SK-N-SH (cell line): ENCODE measurements around the gene EPB41L4A. TPM values are rescaled to one million over a fixed set of nuclear protein-coding genes. Genes with fewer than 3 reads are reported as not detected.

Experiments
- CTCF ChIA-PET: fragments of 300-600, 350-600 bp; formaldehyde crosslinking; extraction: SDS; loops from one replicate; lab custom pipeline; 2021; lab: Yijun Ruan, JAX
- POLR2A ChIA-PET: fragments of 350-600 bp; sonication (Branson Sonifier 250); formaldehyde crosslinking; extraction: SDS; loops from one replicate; lab custom pipeline; 2020; ENCODE audit warnings: antibody characterized with exemption, inconsistent platforms; lab: Yijun Ruan, JAX
- DNase-seq: peaks from one replicate; pipeline ENCODE4 v3.0.0; 2012
- H2AFZ ChIP-seq: fragments of 200-600 bp; sonication (generic); 2 replicates; pipeline ENCODE4 v1.8.1; 2016; ENCODE audit warnings: antibody characterized with exemption, mild to moderate bottlenecking, low read depth
- H3F3A ChIP-seq: fragments of 200-600 bp; sonication (generic); replicated peaks from 2 replicates; pipeline ENCODE3; 2016; ENCODE audit warnings: antibody characterized with exemption, mild to moderate bottlenecking; ENCODE audit not compliant: insufficient read depth
- H3K27ac ChIP-seq, 2 experiments: fragments of 200-500 bp in 1 of 2; fragments of 200-600 bp in 1 of 2; sonication (Bioruptor generic) in 1 of 2; sonication (generic), shearing (Covaris generic) in 1 of 2; 2 replicates each; pipeline versions ENCODE4 v1.5.1 to v1.6.1; 2014 to 2016; ENCODE audit warnings: low read depth in 2 of 2, inconsistent platforms in 1 of 2, low read length in 1 of 2, mild to moderate bottlenecking in 1 of 2, mixed read lengths in 1 of 2
- H3K27me3 ChIP-seq: fragments of 200-600 bp; sonication (generic), shearing (Covaris generic); 2 replicates; pipeline ENCODE4 v1.6.1; 2016; ENCODE audit warnings: mixed run types; ENCODE audit not compliant: insufficient read depth
- H3K36me3 ChIP-seq, 2 experiments: fragments of 200-500 bp in 1 of 2; fragments of 200-600 bp in 1 of 2; sonication (Bioruptor generic) in 1 of 2; sonication (generic) in 1 of 2; replicated peaks in 1 of 2; 2 replicates each; pipeline versions ENCODE3 to v1.5.1; 2014 to 2016; ENCODE audit warnings: low read length in 1 of 2, mild to moderate bottlenecking in 1 of 2; ENCODE audit not compliant: insufficient read depth in 2 of 2, control insufficient read depth in 1 of 2
- H3K4me1 ChIP-seq, 2 experiments: fragments of 200-500 bp in 1 of 2; fragments of 200-600 bp in 1 of 2; sonication (Bioruptor generic) in 1 of 2; sonication (generic), shearing (Covaris generic) in 1 of 2; 2 replicates each; pipeline versions ENCODE4 v1.5.1 to v1.6.1; 2014 to 2016; ENCODE audit warnings: low read depth in 1 of 2, low read length in 1 of 2, mixed run types in 1 of 2; ENCODE audit not compliant: insufficient read depth in 2 of 2, control insufficient read depth in 1 of 2
- H3K4me2 ChIP-seq: fragments of 200-600 bp; sonication (generic), shearing (Covaris generic); 2 replicates; pipeline ENCODE4 v1.6.1; 2017; ENCODE audit warnings: mixed run types
- H3K4me3 ChIP-seq, 2 experiments: fragments of 200-500 bp in 1 of 2; fragments of 200-600 bp in 1 of 2; sonication (Bioruptor generic) in 1 of 2; sonication (generic), shearing (Covaris generic) in 1 of 2; 2 replicates each; pipeline versions ENCODE4 v1.5.1 to v1.8.1; 2014 to 2016; ENCODE audit warnings: low read depth in 2 of 2, inconsistent platforms in 1 of 2, low read length in 1 of 2, mild to moderate bottlenecking in 1 of 2, mixed read lengths in 1 of 2, moderate library complexity in 1 of 2
- H3K79me2 ChIP-seq: fragments of 200-600 bp; sonication (generic); 2 replicates; pipeline ENCODE4 v1.8.1; 2017; ENCODE audit warnings: mild to moderate bottlenecking; ENCODE audit not compliant: insufficient read depth
- H3K9ac ChIP-seq: fragments of 200-600 bp; sonication (generic); 2 replicates; pipeline ENCODE4 v1.6.1; 2017; ENCODE audit warnings: mixed run types
- H3K9me2 ChIP-seq: fragments of 200-600 bp; sonication (generic); 2 replicates; pipeline ENCODE4 v1.6.1; 2017; ENCODE audit warnings: mixed run types
- H3K9me3 ChIP-seq: fragments of 200-600 bp; sonication (generic); 2 replicates; pipeline ENCODE4 v1.6.1; 2017; ENCODE audit warnings: mixed run types, mild to moderate bottlenecking, moderate library complexity
- H4K20me1 ChIP-seq: fragments of 200-600 bp; sonication (generic); 2 replicates; pipeline ENCODE4 v1.6.1; 2017; ENCODE audit warnings: mild to moderate bottlenecking, mixed run types; ENCODE audit not compliant: insufficient read depth
- FOSL2 ChIP-seq: IDR thresholded peaks from 2 replicates; pipeline ENCODE4 v1.4.0; 2012; ENCODE audit warnings: low read depth, mild to moderate bottlenecking, moderate library complexity, borderline replicate concordance
- IRF3 ChIP-seq: fragments of 150-350 bp; IDR thresholded peaks from 2 replicates; pipeline ENCODE4 v1.6.1; 2016; ENCODE audit warnings: mild to moderate bottlenecking, low read depth, low read length
- MXI1 ChIP-seq: IDR thresholded peaks from 2 replicates; pipeline ENCODE4 v1.6.1; 2012; ENCODE audit warnings: mild to moderate bottlenecking, low read depth, low read length, improper control_type of control experiment
- PBX3 ChIP-seq: IDR thresholded peaks from 2 replicates; pipeline ENCODE4; 2012
- RCOR1 ChIP-seq: fragments of 150-350 bp; IDR thresholded peaks from 2 replicates; pipeline ENCODE4 v1.6.1; 2017; ENCODE audit warnings: antibody characterized with exemption, low read length
- REST ChIP-seq: IDR thresholded peaks from 2 replicates; pipeline ENCODE4 v1.6.1; 2012; ENCODE audit warnings: mild to moderate bottlenecking, low read depth, low read length, moderate library complexity
- SMC3 ChIP-seq: IDR thresholded peaks from 2 replicates; pipeline ENCODE4 v1.6.1; 2012; ENCODE audit warnings: low read depth, low read length, improper control_type of control experiment
- TAF1 ChIP-seq: IDR thresholded peaks from 2 replicates; pipeline ENCODE4 v1.6.1; 2012; ENCODE audit warnings: low read depth, mild to moderate bottlenecking, low read length, moderate library complexity, borderline replicate concordance
- TEAD4 ChIP-seq: IDR thresholded peaks from 2 replicates; pipeline ENCODE4 v1.4.0; 2012; ENCODE audit warnings: mild to moderate bottlenecking, borderline replicate concordance; ENCODE audit not compliant: insufficient read depth
- WGBS: methylation state at CpG from one replicate; pipeline ENCODE4 v1.1.6; 2017; ENCODE audit warnings: low lambda C conversion rate; 5-methylcytosine and 5-hydroxymethylcytosine counted together
- polyA plus RNA-seq, 3 experiments: library from polyadenylated mRNA; depleted of rRNA; stranded (reverse); fragments of >200 nt; gene quantifications; 2 replicates each; pipeline ENCODE4 v1.2.3, GENCODE V29; 2012
- TF ChIP-seq, protein P1 (sequence below): IDR thresholded peaks from 2 replicates; pipeline ENCODE4 v1.4.0; 2012; ENCODE audit warnings: low read depth, borderline replicate concordance
- TF ChIP-seq, protein P2 (sequence below): fragments of 150-350 bp; IDR thresholded peaks from 2 replicates; pipeline ENCODE4 v1.6.1; 2017; ENCODE audit warnings: antibody characterized with exemption, low read length, low read depth, borderline replicate concordance
- TF ChIP-seq, protein P3 (sequence below): fragments of 200-600 bp; sonication (generic); IDR thresholded peaks from 2 replicates; pipeline ENCODE4 v1.6.1; 2017; ENCODE audit warnings: antibody characterized with exemption, mild to moderate bottlenecking, moderate library complexity

Gene EPB41L4A
- polyA plus RNA-seq, 1 of the 3 experiments (the other 2 are of a cell fraction): 0.07 TPM

DNA sequence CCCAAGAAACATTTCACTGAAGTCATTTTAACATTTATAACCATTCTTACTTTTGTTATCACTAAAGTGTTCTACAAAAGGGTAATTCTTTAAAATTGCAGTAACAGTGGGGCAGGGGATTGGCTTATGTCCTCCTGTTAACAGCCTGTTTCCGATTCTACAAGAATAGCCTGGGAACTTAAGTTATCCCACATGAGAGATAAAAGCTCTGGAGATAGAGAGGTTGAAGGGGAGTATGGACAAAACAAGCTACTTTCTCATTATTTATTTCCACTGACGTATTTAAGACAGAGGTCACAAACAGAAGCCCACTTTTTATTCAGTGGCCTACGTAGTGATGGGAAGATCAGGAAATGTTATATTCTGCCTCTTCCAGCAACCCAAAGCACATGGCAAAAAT lies 98.7 kb downstream of the EPB41L4A start:
- H3K79me2 ChIP-seq: no peaks in the 10 kb centered on the region
- no peaks in the 10 kb centered on the region for H3K36me3 ChIP-seq
- H3K4me3 ChIP-seq: no peak overlapping the region
- no peaks in the 10 kb centered on the region for H3K4me1 ChIP-seq
- no peak overlapping the region for H3K27ac ChIP-seq
- no peaks in the 10 kb centered on the region for H3K27me3 ChIP-seq
- H3K9me3 ChIP-seq: no peaks in the 10 kb centered on the region
- no peak overlapping the region for H3K9ac ChIP-seq
- no peak overlapping the region for H2AFZ ChIP-seq
- no peaks in the 10 kb centered on the region for H3K9me2 ChIP-seq
- no peak overlapping the region for H3K4me2 ChIP-seq
- H4K20me1 ChIP-seq: no peaks in the 10 kb centered on the region
- no peaks in the 10 kb centered on the region for H3F3A ChIP-seq
- TF ChIP-seq FOSL2: no peak
- no peak for TF ChIP-seq MXI1
- TF ChIP-seq REST: no peak
- TF ChIP-seq RCOR1: no peak
- no peak for TF ChIP-seq PBX3
- TF ChIP-seq TEAD4: no peak
- TF ChIP-seq IRF3: no peak
- TF ChIP-seq, protein P1, sequence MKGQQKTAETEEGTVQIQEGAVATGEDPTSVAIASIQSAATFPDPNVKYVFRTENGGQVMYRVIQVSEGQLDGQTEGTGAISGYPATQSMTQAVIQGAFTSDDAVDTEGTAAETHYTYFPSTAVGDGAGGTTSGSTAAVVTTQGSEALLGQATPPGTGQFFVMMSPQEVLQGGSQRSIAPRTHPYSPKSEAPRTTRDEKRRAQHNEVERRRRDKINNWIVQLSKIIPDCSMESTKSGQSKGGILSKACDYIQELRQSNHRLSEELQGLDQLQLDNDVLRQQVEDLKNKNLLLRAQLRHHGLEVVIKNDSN: no peak
- no peak for TF ChIP-seq TAF1
- CTCF ChIA-PET: interaction anchor here (0.7 to 1.7 kb wide), 2 partner anchors 27 to 67 kb away, joined by 3 read pairs; no protein-coding TSS in a partner anchor
- POLR2A ChIA-PET: no interaction called here
- WGBS: 57% methylated on average over 3 of the region's 3 CpGs
- no peak for DNase-seq

- no peaks in the 10 kb centered on the region for H3K36me3 ChIP-seq
- H3K9ac ChIP-seq: no peak overlapping the region
- no peaks in the 10 kb centered on the region for H3K4me1 ChIP-seq
- H3K9me3 ChIP-seq: no peaks in the 10 kb centered on the region
- H4K20me1 ChIP-seq: no peaks in the 10 kb centered on the region
- H3K27ac ChIP-seq: no peak overlapping the region
- no peak for DNase-seq
- H3K9me2 ChIP-seq: no peaks in the 10 kb centered on the region
- WGBS: 15% methylated on average over 2 of the region's 2 CpGs
- H3K4me2 ChIP-seq: no peak overlapping the region
- CTCF ChIA-PET: interaction anchor here (2.0 to 2.9 kb wide), 2 partner anchors 40 to 101 kb away, joined by 4 to 12 read pairs; partner anchors contain the start of gene EPB41L4A
- no peaks in the 10 kb centered on the region for H3F3A ChIP-seq
- no peak overlapping the region for H2AFZ ChIP-seq
- POLR2A ChIA-PET: no interaction called here
- no peaks in the 10 kb centered on the region for H3K27me3 ChIP-seq
- no peaks in the 10 kb centered on the region for H3K79me2 ChIP-seq
- H3K4me3 ChIP-seq: no peak overlapping the region
- TF ChIP-seq, protein P2, sequence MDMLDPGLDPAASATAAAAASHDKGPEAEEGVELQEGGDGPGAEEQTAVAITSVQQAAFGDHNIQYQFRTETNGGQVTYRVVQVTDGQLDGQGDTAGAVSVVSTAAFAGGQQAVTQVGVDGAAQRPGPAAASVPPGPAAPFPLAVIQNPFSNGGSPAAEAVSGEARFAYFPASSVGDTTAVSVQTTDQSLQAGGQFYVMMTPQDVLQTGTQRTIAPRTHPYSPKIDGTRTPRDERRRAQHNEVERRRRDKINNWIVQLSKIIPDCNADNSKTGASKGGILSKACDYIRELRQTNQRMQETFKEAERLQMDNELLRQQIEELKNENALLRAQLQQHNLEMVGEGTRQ: no peak
- TF ChIP-seq REST (no peak), TEAD4 (no peak), SMC3 (no peak)
- TF ChIP-seq, protein P3, sequence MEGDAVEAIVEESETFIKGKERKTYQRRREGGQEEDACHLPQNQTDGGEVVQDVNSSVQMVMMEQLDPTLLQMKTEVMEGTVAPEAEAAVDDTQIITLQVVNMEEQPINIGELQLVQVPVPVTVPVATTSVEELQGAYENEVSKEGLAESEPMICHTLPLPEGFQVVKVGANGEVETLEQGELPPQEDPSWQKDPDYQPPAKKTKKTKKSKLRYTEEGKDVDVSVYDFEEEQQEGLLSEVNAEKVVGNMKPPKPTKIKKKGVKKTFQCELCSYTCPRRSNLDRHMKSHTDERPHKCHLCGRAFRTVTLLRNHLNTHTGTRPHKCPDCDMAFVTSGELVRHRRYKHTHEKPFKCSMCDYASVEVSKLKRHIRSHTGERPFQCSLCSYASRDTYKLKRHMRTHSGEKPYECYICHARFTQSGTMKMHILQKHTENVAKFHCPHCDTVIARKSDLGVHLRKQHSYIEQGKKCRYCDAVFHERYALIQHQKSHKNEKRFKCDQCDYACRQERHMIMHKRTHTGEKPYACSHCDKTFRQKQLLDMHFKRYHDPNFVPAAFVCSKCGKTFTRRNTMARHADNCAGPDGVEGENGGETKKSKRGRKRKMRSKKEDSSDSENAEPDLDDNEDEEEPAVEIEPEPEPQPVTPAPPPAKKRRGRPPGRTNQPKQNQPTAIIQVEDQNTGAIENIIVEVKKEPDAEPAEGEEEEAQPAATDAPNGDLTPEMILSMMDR: no peak
Observed at GRCh38 chr5:112318346-112318745, 100.7 kb downstream of the EPB41L4A start.
